CD14-positive monocyte (primary cell): ENCODE measurements around the gene SIK3. TPM values are rescaled to one million over a fixed set of nuclear protein-coding genes. Genes with fewer than 3 reads are reported as not detected.

ENCODE experiments used
- DNase-seq, 3 donors: peaks; one replicate each; pipeline ENCODE4 v3.0.0-alpha.2; 2011 to 2022
- H2AFZ ChIP-seq: 2 replicates; pipeline ENCODE4 v1.6.0; 2012; ENCODE audit warnings: mild to moderate bottlenecking, low read depth, low read length, inconsistent platforms; ENCODE audit not compliant: insufficient read depth, poor library complexity, severe bottlenecking
- H3K27ac ChIP-seq, 2 donors: 1 replicate in 1 of 2; 2 replicates in 1 of 2; pipeline ENCODE4 v1.5.1; 2012 to 2013; ENCODE audit warnings: low read length in 2 of 2, control low read depth in 1 of 2, inconsistent platforms in 1 of 2, low read depth in 1 of 2, mild to moderate bottlenecking in 1 of 2
- H3K27me3 ChIP-seq, 2 donors: one replicate each; pipeline versions ENCODE4 v1.6.0 to v1.6.1; 2011 to 2013; ENCODE audit warnings: low read length in 2 of 2; ENCODE audit not compliant: control insufficient read depth in 2 of 2, insufficient read depth in 2 of 2
- H3K36me3 ChIP-seq, 2 donors: replicated peaks in 1 of 2; 1 replicate in 1 of 2; 2 replicates in 1 of 2; pipeline versions ENCODE4 v1.5.1 to v1.6.1; 2012 to 2013; ENCODE audit warnings: low read length in 2 of 2, control low read depth in 1 of 2, inconsistent platforms in 1 of 2, mild to moderate bottlenecking in 1 of 2; ENCODE audit not compliant: insufficient read depth in 2 of 2, control insufficient read depth in 1 of 2
- H3K4me1 ChIP-seq, 2 donors: 1 replicate in 1 of 2; 2 replicates in 1 of 2; pipeline versions ENCODE4 v1.5.1 to v1.6.1; 2012 to 2013; ENCODE audit warnings: low read length in 2 of 2, control low read depth in 1 of 2, inconsistent platforms in 1 of 2, mild to moderate bottlenecking in 1 of 2, moderate library complexity in 1 of 2; ENCODE audit not compliant: insufficient read depth in 2 of 2, control insufficient read depth in 1 of 2
- H3K4me2 ChIP-seq: replicated peaks from 2 replicates; pipeline ENCODE3; 2012; ENCODE audit warnings: low read length, moderate library complexity, mild to moderate bottlenecking; ENCODE audit not compliant: poor library complexity, severe bottlenecking; ENCODE audit errors: extremely low read depth
- H3K4me3 ChIP-seq, 3 experiments: fragments of 200-600 bp in 1 of 3; sonication (generic) in 1 of 3; replicated peaks in 1 of 3; 1 replicate in 2 of 3; 2 replicates in 1 of 3; pipeline ENCODE4 v1.5.1; 2011 to 2013; ENCODE audit warnings: low read length in 3 of 3, mild to moderate bottlenecking in 3 of 3, control low read depth in 2 of 3, low read depth in 2 of 3, inconsistent platforms in 1 of 3, moderate library complexity in 1 of 3
- H3K79me2 ChIP-seq: 2 replicates; pipeline ENCODE4 v1.6.0; 2012; ENCODE audit warnings: mild to moderate bottlenecking, control low read depth, inconsistent platforms, low read length, moderate library complexity; ENCODE audit not compliant: insufficient read depth
- H3K9ac ChIP-seq: 2 replicates; pipeline ENCODE4 v1.6.0; 2017; ENCODE audit warnings: low read length, mild to moderate bottlenecking; ENCODE audit not compliant: insufficient read depth, poor library complexity, severe bottlenecking
- H3K9me3 ChIP-seq, 2 donors: replicated peaks in 1 of 2; 1 replicate in 1 of 2; 2 replicates in 1 of 2; pipeline versions ENCODE4 v1.5.1 to v1.6.1; 2012 to 2013; ENCODE audit warnings: low read length in 2 of 2, control low read depth in 1 of 2; ENCODE audit not compliant: control insufficient read depth in 1 of 2, insufficient read depth in 1 of 2
- H4K20me1 ChIP-seq: 2 replicates; pipeline ENCODE4 v1.6.0; 2012; ENCODE audit warnings: mild to moderate bottlenecking, low read length, control low read depth, moderate library complexity; ENCODE audit not compliant: insufficient read depth
- H3K27ac Mint-ChIP-seq, 7 donors: one replicate each; pipeline ENCODE4 v1.8.0; 2020; ENCODE audit warnings: mild to moderate bottlenecking in 7 of 7, mixed read lengths in 7 of 7, moderate library complexity in 6 of 7, inconsistent platforms in 2 of 7
- H3K27me3 Mint-ChIP-seq, 3 donors: one replicate each; pipeline ENCODE4 v1.8.0; 2021 to 2022; ENCODE audit warnings: low read depth in 3 of 3, mild to moderate bottlenecking in 3 of 3, mixed read lengths in 3 of 3, moderate library complexity in 3 of 3, inconsistent platforms in 1 of 3
- H3K36me3 Mint-ChIP-seq, 2 donors: one replicate each; pipeline ENCODE4 v1.8.0; 2020; ENCODE audit warnings: mixed read lengths in 2 of 2, inconsistent platforms in 1 of 2, mild to moderate bottlenecking in 1 of 2
- H3K4me1 Mint-ChIP-seq: one replicate; pipeline ENCODE4 v1.8.0; 2020; ENCODE audit warnings: mild to moderate bottlenecking, mixed read lengths
- H3K4me3 Mint-ChIP-seq, 2 donors: one replicate each; pipeline ENCODE4 v1.8.0; 2020; ENCODE audit warnings: mild to moderate bottlenecking in 2 of 2, mixed read lengths in 2 of 2, moderate library complexity in 1 of 2
- H3K9me3 Mint-ChIP-seq, 7 donors: one replicate each; pipeline ENCODE4 v1.8.0; 2020 to 2022; ENCODE audit warnings: mixed read lengths in 7 of 7, mild to moderate bottlenecking in 6 of 7, moderate library complexity in 6 of 7, inconsistent platforms in 2 of 7
- WGBS: methylation state at CpG from one replicate; pipeline ENCODE4 v1.1.5; 2013; ENCODE audit warnings: missing lambda C conversion rate; ENCODE audit not compliant: insufficient coverage; 5-methylcytosine and 5-hydroxymethylcytosine counted together
- intact Hi-C, 2 donors: fragments of 100-400 bp; cut with micrococcal nuclease; formaldehyde crosslinking; loops; one replicate each; pipeline versions ENCODE4 v1.15.0 to v1.15.1; 2023
- polyA plus RNA-seq, 3 donors: library from polyadenylated mRNA; depleted of rRNA in 1 of 3; unstranded in 2 of 3; stranded (reverse) in 1 of 3; fragments of 300-500 nt in 2 of 3; fragments of >200 nt in 1 of 3; fragmentation: Illumina TruSeq in 2 of 3; gene quantifications; 1 replicate in 2 of 3; 2 replicates in 1 of 3; pipeline ENCODE4 v1.2.3, GENCODE V29; 2012 to 2021
- TF ChIP-seq, protein P1 (sequence below): fragments of 200-600 bp; IDR thresholded peaks from one replicate; pipeline ENCODE4 v1.8.0; 2022; ENCODE audit warnings: antibody characterized with exemption, mild to moderate bottlenecking

The SIK3 gene
- polyA plus RNA-seq, 3 donors: 18.3 to 142 (median 20.0) TPM

DNA sequence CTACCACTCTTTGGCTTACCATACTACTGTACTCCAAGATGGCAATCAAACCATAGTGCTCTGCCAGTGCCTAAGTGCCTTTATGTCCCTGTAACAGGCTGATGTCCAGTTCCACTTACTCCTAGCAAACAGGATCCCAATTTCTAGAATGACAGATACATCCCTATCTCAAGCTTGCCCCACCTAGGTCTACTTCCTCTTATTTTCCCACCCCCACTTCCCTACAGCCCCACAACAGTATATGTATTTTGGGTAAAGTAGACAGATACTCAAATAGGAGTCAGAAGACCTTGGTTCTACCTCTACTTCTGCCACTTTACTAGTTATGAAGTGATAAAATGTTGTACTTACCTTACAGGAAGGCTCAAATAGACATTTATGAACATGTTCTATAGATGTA is 24.1 kb downstream of the SIK3 start:
- Mint-ChIP-seq H3K9me3 (no peaks in the 10 kb centered on the region), H3K4me1 (peaks cover 68% of the 10 kb centered on the region), H3K36me3 (no peaks in the 10 kb centered on the region), H3K27ac (peak overlapping the region; percentile 75 to 92 (median 87)), H3K4me3 (peak overlapping the region; percentile 6 to 46), H3K27me3 (no peaks in the 10 kb centered on the region)
- peaks cover 100% of the 10 kb centered on the region for H3K79me2 ChIP-seq
- DNase-seq: peak; percentile 48 to 71 (median 65)
- intact Hi-C loops: loop anchor here in 1 of 2 donors (5.0 kb wide), 1 partner anchor 47 kb away; no protein-coding TSS in a partner anchor
- peak overlapping the region; percentile 37 for H3K4me2 ChIP-seq
- peak overlapping the region in 1 of 2 donors; percentile 66 for H3K27ac ChIP-seq
- no peaks in the 10 kb centered on the region for H3K36me3 ChIP-seq
- TF ChIP-seq, protein P1, sequence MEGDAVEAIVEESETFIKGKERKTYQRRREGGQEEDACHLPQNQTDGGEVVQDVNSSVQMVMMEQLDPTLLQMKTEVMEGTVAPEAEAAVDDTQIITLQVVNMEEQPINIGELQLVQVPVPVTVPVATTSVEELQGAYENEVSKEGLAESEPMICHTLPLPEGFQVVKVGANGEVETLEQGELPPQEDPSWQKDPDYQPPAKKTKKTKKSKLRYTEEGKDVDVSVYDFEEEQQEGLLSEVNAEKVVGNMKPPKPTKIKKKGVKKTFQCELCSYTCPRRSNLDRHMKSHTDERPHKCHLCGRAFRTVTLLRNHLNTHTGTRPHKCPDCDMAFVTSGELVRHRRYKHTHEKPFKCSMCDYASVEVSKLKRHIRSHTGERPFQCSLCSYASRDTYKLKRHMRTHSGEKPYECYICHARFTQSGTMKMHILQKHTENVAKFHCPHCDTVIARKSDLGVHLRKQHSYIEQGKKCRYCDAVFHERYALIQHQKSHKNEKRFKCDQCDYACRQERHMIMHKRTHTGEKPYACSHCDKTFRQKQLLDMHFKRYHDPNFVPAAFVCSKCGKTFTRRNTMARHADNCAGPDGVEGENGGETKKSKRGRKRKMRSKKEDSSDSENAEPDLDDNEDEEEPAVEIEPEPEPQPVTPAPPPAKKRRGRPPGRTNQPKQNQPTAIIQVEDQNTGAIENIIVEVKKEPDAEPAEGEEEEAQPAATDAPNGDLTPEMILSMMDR: no peak
- no peak overlapping the region for H3K9ac ChIP-seq
- no peaks in the 10 kb centered on the region for H3K9me3 ChIP-seq
- H3K27me3 ChIP-seq: no peaks in the 10 kb centered on the region
- peaks cover 100% of the 10 kb centered on the region for H4K20me1 ChIP-seq
- peaks cover 65 to 96% of the 10 kb centered on the region in 2 donors for H3K4me1 ChIP-seq
- H2AFZ ChIP-seq: no peak overlapping the region
- H3K4me3 ChIP-seq: peak overlapping the region in 1 of 3 experiments; percentile 45

DNA sequence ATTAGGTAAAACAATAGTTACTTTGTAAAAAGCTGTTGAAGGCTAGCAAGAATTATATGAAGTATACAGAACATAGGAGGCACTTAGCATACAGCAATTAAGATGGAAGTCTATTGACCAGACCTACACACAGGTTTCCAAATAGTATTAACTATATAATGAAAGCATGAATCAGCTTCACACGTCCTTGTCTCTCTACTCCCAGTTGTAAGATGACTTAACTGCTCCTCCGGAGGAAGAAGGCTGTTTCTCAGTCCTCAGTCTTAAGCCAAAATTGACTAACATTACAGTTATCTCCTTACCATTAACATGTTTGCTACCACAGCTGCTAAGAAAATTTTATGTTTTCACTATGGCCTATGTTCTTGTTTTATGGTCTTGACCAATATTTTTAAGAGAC is 24.7 kb downstream of the SIK3 start:
- no peaks in the 10 kb centered on the region for H3K36me3 ChIP-seq
- H3K4me1 Mint-ChIP-seq: peaks cover 67% of the 10 kb centered on the region
- peaks cover 100% of the 10 kb centered on the region for H4K20me1 ChIP-seq
- H3K9ac ChIP-seq: no peak overlapping the region
- H3K27ac Mint-ChIP-seq: peak overlapping the region; percentile 75 to 92 (median 87)
- H3K4me1 ChIP-seq: peaks cover 67 to 91% of the 10 kb centered on the region in 2 donors
- peak overlapping the region in 1 of 2 donors; percentile 46 for H3K4me3 Mint-ChIP-seq
- intact Hi-C loops: loop anchor here in 1 of 2 donors (5.0 kb wide), 1 partner anchor 46 kb away; no protein-coding TSS in a partner anchor
- peak in 2 of 3 donors; percentile 31 to 35 for DNase-seq
- H3K9me3 Mint-ChIP-seq: no peaks in the 10 kb centered on the region
- H3K4me3 ChIP-seq: peak overlapping the region in 1 of 3 experiments; percentile 45
- H3K27me3 Mint-ChIP-seq: no peaks in the 10 kb centered on the region
- TF ChIP-seq, protein P1: no peak
- H3K36me3 Mint-ChIP-seq: no peaks in the 10 kb centered on the region
- H3K79me2 ChIP-seq: peaks cover 100% of the 10 kb centered on the region
- peak overlapping the region; percentile 47 for H3K4me2 ChIP-seq
- WGBS: no CpG with 5 or more reads among the region's 2 CpGs
- peak overlapping the region in 1 of 2 donors; percentile 66 for H3K27ac ChIP-seq
- H3K27me3 ChIP-seq: no peaks in the 10 kb centered on the region
- no peak overlapping the region for H2AFZ ChIP-seq
- H3K9me3 ChIP-seq: no peaks in the 10 kb centered on the region
